ENCODE data around the gene EXOC3. TPM values are rescaled to one million over a fixed set of nuclear protein-coding genes. Genes with fewer than 3 reads are reported as not detected.
A peak's percentile ranks its signal among the peaks of the same experiment; 100 is the strongest.
"Not testable (repeated sequence)": the region's sequence is repeated elsewhere in the genome, so short reads cannot be mapped to it uniquely, and the experiment has no call there.

EXOC3 gene
- total RNA-seq, 1 experiment from 2014 or later, result 24.4 TPM

GRCh38 chr5:472656-473550, 29.9 kb downstream of the EXOC3 start:
- H3K9ac ChIP-seq (ENCODE audit: low read length), result peak overlapping the region; percentile 98
- peak; percentile 96 for DNase-seq
- H3K4me3 ChIP-seq (ENCODE audit: low read length), result peak overlapping the region; percentile 91
- H2AFZ ChIP-seq (ENCODE audit: low read length), result peak overlapping the region; percentile 84; the same call in 1 of the 2 replicates
- peaks cover 10% of the 10 kb centered on the region; the same call in 1 of the 2 replicates for H3K36me3 ChIP-seq (ENCODE audit: insufficient read depth, low read length)
- peak overlapping the region; percentile 100 for H3K4me2 ChIP-seq (ENCODE audit: low read depth, low read length, poor library complexity, severe bottlenecking)
- no peaks in the 10 kb centered on the region for H3K9me2 ChIP-seq (replicated peaks; ENCODE audit: insufficient read depth, low read length)
- H3K9me3 ChIP-seq (ENCODE audit: low read length), result no peaks in the 10 kb centered on the region
- peak overlapping the region; percentile 81 for H3K27ac ChIP-seq (ENCODE audit: low read length)
- peaks cover 39% of the 10 kb centered on the region for H3K4me1 ChIP-seq (ENCODE audit: low read length)
- no peaks in the 10 kb centered on the region for H3K27me3 ChIP-seq (ENCODE audit: low read length)
- peaks cover 23% of the 10 kb centered on the region for H3K79me2 ChIP-seq (ENCODE audit: low read length)
- H4K20me1 ChIP-seq (ENCODE audit: insufficient read depth, low read depth, low read length), result peaks cover 42% of the 10 kb centered on the region

DNA sequence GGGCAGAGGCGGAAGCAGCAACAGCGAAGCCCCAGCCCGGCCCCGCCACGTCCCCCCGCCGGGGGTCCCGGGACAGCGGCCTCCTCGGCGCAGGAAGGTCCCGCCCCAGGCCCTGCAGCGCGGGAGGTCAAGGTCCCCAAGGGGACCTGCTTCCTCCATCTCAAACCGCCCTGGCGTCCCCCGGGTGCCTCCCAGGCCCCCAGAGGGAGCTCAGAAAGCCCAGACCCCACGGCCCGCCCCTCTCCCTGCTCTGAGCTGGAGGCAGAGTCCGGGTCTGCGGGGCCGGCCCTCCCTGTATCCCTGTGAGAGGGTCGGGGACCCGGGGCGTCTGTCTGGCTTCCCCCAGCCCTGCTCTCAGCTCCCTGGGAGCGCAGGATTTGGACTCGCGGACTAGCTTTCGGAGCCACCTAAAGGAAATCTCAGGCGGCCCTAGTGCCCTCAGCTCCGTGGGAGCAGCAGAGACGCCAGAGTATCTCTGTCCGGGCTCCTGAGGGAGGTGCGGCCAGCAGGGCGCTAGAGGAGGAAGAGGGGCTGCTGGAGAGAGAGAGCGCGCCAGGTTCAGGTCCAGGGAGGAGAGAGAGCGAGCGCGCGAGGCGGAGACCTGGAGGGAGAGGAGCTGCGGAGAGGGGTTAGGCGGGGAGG, 30.7 kb downstream of the EXOC3 start:
- peaks cover 23% of the 10 kb centered on the region for H3K79me2 ChIP-seq (ENCODE audit: low read length)
- H3K4me2 ChIP-seq (ENCODE audit: low read depth, low read length, poor library complexity, severe bottlenecking), result peak overlapping the region; percentile 93
- no peaks in the 10 kb centered on the region for H3K9me2 ChIP-seq (replicated peaks; ENCODE audit: insufficient read depth, low read length)
- no peaks in the 10 kb centered on the region for H3K9me3 ChIP-seq (ENCODE audit: low read length)
- no peak overlapping the region for H2AFZ ChIP-seq (ENCODE audit: low read length)
- peak overlapping the region; percentile 74 for H3K27ac ChIP-seq (ENCODE audit: low read length)
- H4K20me1 ChIP-seq (ENCODE audit: insufficient read depth, low read depth, low read length), result peaks cover 49% of the 10 kb centered on the region
- peak; percentile 90 for DNase-seq
- H3K27me3 ChIP-seq (ENCODE audit: low read length), result no peaks in the 10 kb centered on the region
- peaks cover 47% of the 10 kb centered on the region for H3K4me1 ChIP-seq (ENCODE audit: low read length)
- H3K36me3 ChIP-seq (ENCODE audit: insufficient read depth, low read length), result peaks cover 10% of the 10 kb centered on the region; the same call in 1 of the 2 replicates
- peak overlapping the region; percentile 90 for H3K9ac ChIP-seq (ENCODE audit: low read length)
- H3K4me3 ChIP-seq (ENCODE audit: low read length), result peak overlapping the region; percentile 91

DNA sequence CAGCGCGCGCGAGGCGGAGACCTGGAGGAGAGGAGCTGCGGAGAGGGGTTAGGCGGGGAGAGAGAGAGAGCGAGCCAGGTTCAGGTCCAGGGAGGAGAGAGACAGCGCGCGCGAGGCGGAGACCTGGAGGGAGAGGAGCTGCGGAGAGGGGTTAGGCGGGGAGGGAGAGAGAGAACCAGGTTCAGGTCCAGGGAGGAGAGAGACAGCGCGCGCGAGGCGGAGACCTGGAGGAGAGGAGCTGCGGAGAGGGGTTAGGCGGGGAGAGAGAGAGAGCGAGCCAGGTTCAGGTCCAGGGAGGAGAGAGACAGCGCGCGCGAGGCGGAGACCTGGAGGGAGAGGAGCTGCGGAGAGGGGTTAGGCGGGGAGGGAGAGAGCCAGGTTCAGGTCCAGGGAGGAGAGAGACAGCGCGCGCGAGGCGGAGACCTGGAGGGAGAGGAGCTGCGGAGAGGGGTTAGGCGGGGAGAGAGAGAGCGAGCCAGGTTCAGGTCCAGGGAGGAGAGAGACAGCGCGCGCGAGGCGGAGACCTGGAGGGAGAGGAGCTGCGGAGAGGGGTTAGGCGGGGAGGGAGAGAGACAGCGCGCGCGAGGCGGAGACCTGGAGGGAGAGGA, 31.4 kb downstream of the EXOC3 start:
- Histone ChIP-seq H3K36me3 (ENCODE audit: insufficient read depth, low read length) (peaks cover 10% of the 10 kb centered on the region; the same call in 1 of the 2 replicates), H3K4me3 (ENCODE audit: low read length) (peak overlapping the region; percentile 91), H4K20me1 (ENCODE audit: insufficient read depth, low read depth, low read length) (peaks cover 55% of the 10 kb centered on the region), H3K79me2 (ENCODE audit: low read length) (peaks cover 23% of the 10 kb centered on the region), H3K4me1 (ENCODE audit: low read length) (peaks cover 53% of the 10 kb centered on the region), H3K27ac (ENCODE audit: low read length) (peak overlapping the region; percentile 74; the same call in 1 of the 2 replicates), H3K4me2 (ENCODE audit: low read depth, low read length, poor library complexity, severe bottlenecking) (peak overlapping the region; percentile 93), H3K9ac (ENCODE audit: low read length) (peak overlapping the region; percentile 90)
- H3K9me2 ChIP-seq (replicated peaks; ENCODE audit: insufficient read depth, low read length); H2AFZ ChIP-seq (ENCODE audit: low read length); H3K27me3 ChIP-seq (ENCODE audit: low read length); H3K9me3 ChIP-seq (ENCODE audit: low read length); DNase-seq: not testable (repeated sequence)

- Histone ChIP-seq H3K4me1 (ENCODE audit: low read length) (peaks cover 57% of the 10 kb centered on the region), H3K27me3 (ENCODE audit: low read length) (no peaks in the 10 kb centered on the region), H3K9ac (ENCODE audit: low read length) (no peak overlapping the region), H3K9me2 (replicated peaks; ENCODE audit: insufficient read depth, low read length) (no peaks in the 10 kb centered on the region), H3K36me3 (ENCODE audit: insufficient read depth, low read length) (peaks cover 9% of the 10 kb centered on the region; the same call in 1 of the 2 replicates), H3K27ac (ENCODE audit: low read length) (no peak overlapping the region), H4K20me1 (ENCODE audit: insufficient read depth, low read depth, low read length) (peaks cover 55% of the 10 kb centered on the region), H3K4me3 (ENCODE audit: low read length) (no peak overlapping the region), H3K79me2 (ENCODE audit: low read length) (peaks cover 20% of the 10 kb centered on the region), H3K9me3 (ENCODE audit: low read length) (no peaks in the 10 kb centered on the region), H2AFZ (ENCODE audit: low read length) (no peak overlapping the region), H3K4me2 (ENCODE audit: low read depth, low read length, poor library complexity, severe bottlenecking) (no peak overlapping the region)
- DNase-seq, result peak; percentile 43
These were observed 32.1 kb downstream of the EXOC3 start for GRCh38 chr5:474840-475661.

GRCh38 chr5:475704-476101, 32.7 kb downstream of the EXOC3 start:
- H3K9ac ChIP-seq (ENCODE audit: low read length), result no peak overlapping the region
- H2AFZ ChIP-seq (ENCODE audit: low read length), result no peak overlapping the region
- DNase-seq, result peak; percentile 42
- H3K9me2 ChIP-seq (replicated peaks; ENCODE audit: insufficient read depth, low read length), result no peaks in the 10 kb centered on the region
- no peak overlapping the region for H3K27ac ChIP-seq (ENCODE audit: low read length)
- H3K9me3 ChIP-seq (ENCODE audit: low read length), result no peaks in the 10 kb centered on the region
- H3K4me2 ChIP-seq (ENCODE audit: low read depth, low read length, poor library complexity, severe bottlenecking), result no peak overlapping the region
- H3K27me3 ChIP-seq (ENCODE audit: low read length), result no peaks in the 10 kb centered on the region
- H3K4me3 ChIP-seq (ENCODE audit: low read length), result no peak overlapping the region
- peaks cover 5% of the 10 kb centered on the region; the same call in 1 of the 2 replicates for H3K36me3 ChIP-seq (ENCODE audit: insufficient read depth, low read length)
- peaks cover 55% of the 10 kb centered on the region for H4K20me1 ChIP-seq (ENCODE audit: insufficient read depth, low read depth, low read length)
- H3K4me1 ChIP-seq (ENCODE audit: low read length), result peaks cover 56% of the 10 kb centered on the region
- H3K79me2 ChIP-seq (ENCODE audit: low read length), result peaks cover 20% of the 10 kb centered on the region

GRCh38 chr5:476102-476813, 33.3 kb downstream of the EXOC3 start:
- DNase-seq, result peak; percentile 36
- no peak overlapping the region for H3K9ac ChIP-seq (ENCODE audit: low read length)

DNA sequence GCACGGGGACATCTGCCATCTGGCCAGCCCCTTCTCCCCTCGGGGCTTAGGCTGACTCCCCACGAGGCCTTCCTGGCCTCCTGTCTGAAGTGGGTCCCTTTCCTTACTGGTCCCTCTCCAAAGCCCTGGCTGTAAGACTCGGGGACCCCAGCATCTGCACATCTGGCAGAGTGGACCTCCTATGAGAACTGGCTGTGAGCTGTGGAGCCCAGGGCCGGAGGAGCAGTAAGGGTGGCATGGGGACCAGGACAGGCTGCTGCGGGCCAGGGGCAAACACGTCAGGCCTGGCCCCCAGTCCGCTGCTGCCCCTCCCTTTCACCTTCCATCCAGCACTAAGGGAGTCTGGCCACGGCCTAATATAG, 33.8 kb downstream of the EXOC3 start:
- 0 out of 2 replicates have a peak, but pooled peaks cover 2% of the 10 kb centered on the region for H3K36me3 ChIP-seq (ENCODE audit: insufficient read depth, low read length)

More at GRCh38 chr5:476102-476813, 33.3 kb downstream of the EXOC3 start:
- H3K9me2 ChIP-seq (replicated peaks; ENCODE audit: insufficient read depth, low read length), result no peaks in the 10 kb centered on the region
- no peak overlapping the region for H3K4me3 ChIP-seq (ENCODE audit: low read length)
- no peaks in the 10 kb centered on the region for H3K9me3 ChIP-seq (ENCODE audit: low read length)
- H3K4me1 ChIP-seq (ENCODE audit: low read length), result peaks cover 51% of the 10 kb centered on the region
- no peak overlapping the region for H3K27ac ChIP-seq (ENCODE audit: low read length)
- peaks cover 50% of the 10 kb centered on the region for H4K20me1 ChIP-seq (ENCODE audit: insufficient read depth, low read depth, low read length)
- H3K36me3 ChIP-seq (ENCODE audit: insufficient read depth, low read length), result 0 out of 2 replicates have a peak, but pooled peaks cover 2% of the 10 kb centered on the region
- H3K4me2 ChIP-seq (ENCODE audit: low read depth, low read length, poor library complexity, severe bottlenecking), result no peak overlapping the region
- H3K79me2 ChIP-seq (ENCODE audit: low read length), result peaks cover 15% of the 10 kb centered on the region
- no peak overlapping the region for H2AFZ ChIP-seq (ENCODE audit: low read length)
- no peaks in the 10 kb centered on the region for H3K27me3 ChIP-seq (ENCODE audit: low read length)

More for the DNA sequence above, 33.8 kb downstream of the EXOC3 start:
- Histone ChIP-seq H3K4me3 (ENCODE audit: low read length) (no peak overlapping the region), H3K9me2 (replicated peaks; ENCODE audit: insufficient read depth, low read length) (no peaks in the 10 kb centered on the region), H4K20me1 (ENCODE audit: insufficient read depth, low read depth, low read length) (peaks cover 48% of the 10 kb centered on the region), H3K9me3 (ENCODE audit: low read length) (no peaks in the 10 kb centered on the region), H3K79me2 (ENCODE audit: low read length) (peaks cover 9% of the 10 kb centered on the region), H3K4me1 (ENCODE audit: low read length) (peaks cover 45% of the 10 kb centered on the region), H3K9ac (ENCODE audit: low read length) (no peak overlapping the region), H3K4me2 (ENCODE audit: low read depth, low read length, poor library complexity, severe bottlenecking) (no peak overlapping the region), H2AFZ (ENCODE audit: low read length) (no peak overlapping the region), H3K27me3 (ENCODE audit: low read length) (no peaks in the 10 kb centered on the region), H3K27ac (ENCODE audit: low read length) (no peak overlapping the region)
- no peak for DNase-seq

Measured in Karpas-422 (cell line).